Measurements from ENCODE around the gene SUMO4. TPM values are rescaled to one million over a fixed set of nuclear protein-coding genes. Genes with fewer than 3 reads are reported as not detected.

The SUMO4 gene
- total and polyA plus RNA-seq, 2 of the 8 experiments (the other 6 are each of a cell fraction or from before 2014, with no cell fraction given) = 0.09 to 1.3 TPM

- no peak for TF ChIP-seq TAF1 (IDR thresholded peaks at IDR 0.05; ENCODE audit: low read depth, low read length)
Observed at GRCh38 chr6:149403534-149403933, 3.5 kb downstream of the SUMO4 start (continued).

Measured in H1 (cell line).